Measurements from ENCODE around the gene RMND1. TPM values are rescaled to one million over a fixed set of nuclear protein-coding genes. Genes with fewer than 3 reads are reported as not detected.
A peak's percentile ranks its signal among the peaks of the same experiment; 100 is the strongest.

RMND1 gene
- total and polyA plus RNA-seq, 2 of the 13 experiments (the other 11 are each of a cell fraction or from before 2014, with no cell fraction given), result 34.0 to 72.5 TPM

DNA sequence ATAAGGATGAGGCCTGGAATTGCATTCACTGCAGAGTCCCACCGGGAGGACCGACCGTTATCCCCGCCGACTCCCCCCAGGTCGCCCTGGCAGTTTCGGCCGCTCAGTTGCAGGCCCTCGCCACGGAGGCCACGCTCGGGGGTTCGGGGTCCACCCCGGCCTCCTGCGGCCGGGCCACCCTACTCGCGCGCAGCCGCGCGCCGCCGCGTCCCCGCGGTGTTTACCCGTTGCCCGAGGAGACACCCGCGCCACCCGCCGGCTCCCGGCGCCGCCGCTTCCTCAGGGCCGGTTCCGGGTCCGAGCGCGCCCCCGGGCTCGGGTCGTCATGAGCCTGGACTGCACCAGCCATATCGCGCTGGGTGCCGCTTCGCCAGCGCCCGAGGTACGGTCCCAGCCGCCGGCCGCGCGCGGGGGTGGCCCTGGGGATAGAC is 41.9 kb upstream of the RMND1 start, which contains the start of gene CCDC170 (continued):
- TF ChIP-seq, protein P1, sequence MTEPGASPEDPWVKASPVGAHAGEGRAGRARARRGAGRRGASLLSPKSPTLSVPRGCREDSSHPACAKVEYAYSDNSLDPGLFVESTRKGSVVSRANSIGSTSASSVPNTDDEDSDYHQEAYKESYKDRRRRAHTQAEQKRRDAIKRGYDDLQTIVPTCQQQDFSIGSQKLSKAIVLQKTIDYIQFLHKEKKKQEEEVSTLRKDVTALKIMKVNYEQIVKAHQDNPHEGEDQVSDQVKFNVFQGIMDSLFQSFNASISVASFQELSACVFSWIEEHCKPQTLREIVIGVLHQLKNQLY (CRISPR knock-in tag; IDR thresholded peaks at IDR 0.05), result 0 out of 2 replicates have a peak, but pooled peaks have one; percentile 10
- TF ChIP-seq, protein P2, sequence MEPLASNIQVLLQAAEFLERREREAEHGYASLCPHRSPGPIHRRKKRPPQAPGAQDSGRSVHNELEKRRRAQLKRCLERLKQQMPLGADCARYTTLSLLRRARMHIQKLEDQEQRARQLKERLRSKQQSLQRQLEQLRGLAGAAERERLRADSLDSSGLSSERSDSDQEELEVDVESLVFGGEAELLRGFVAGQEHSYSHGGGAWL (CRISPR knock-in tag; IDR thresholded peaks at IDR 0.05), result peak; percentile 82; the same call in 1 of the 2 replicates
- TF ChIP-seq ZNF674 (CRISPR knock-in tag; IDR thresholded peaks at IDR 0.05; ENCODE audit: low read depth), result peak; percentile 42; the same call in 1 of the 2 replicates
- peak; percentile 85; the same call in 1 of the 2 replicates for TF ChIP-seq SIN3A (IDR thresholded peaks at IDR 0.05; ENCODE audit: borderline replicate concordance, low read depth, low read length)
- TF ChIP-seq, protein P3, sequence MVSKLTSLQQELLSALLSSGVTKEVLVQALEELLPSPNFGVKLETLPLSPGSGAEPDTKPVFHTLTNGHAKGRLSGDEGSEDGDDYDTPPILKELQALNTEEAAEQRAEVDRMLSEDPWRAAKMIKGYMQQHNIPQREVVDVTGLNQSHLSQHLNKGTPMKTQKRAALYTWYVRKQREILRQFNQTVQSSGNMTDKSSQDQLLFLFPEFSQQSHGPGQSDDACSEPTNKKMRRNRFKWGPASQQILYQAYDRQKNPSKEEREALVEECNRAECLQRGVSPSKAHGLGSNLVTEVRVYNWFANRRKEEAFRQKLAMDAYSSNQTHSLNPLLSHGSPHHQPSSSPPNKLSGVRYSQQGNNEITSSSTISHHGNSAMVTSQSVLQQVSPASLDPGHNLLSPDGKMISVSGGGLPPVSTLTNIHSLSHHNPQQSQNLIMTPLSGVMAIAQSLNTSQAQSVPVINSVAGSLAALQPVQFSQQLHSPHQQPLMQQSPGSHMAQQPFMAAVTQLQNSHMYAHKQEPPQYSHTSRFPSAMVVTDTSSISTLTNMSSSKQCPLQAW (CRISPR knock-in tag; IDR thresholded peaks at IDR 0.05), result 0 out of 2 replicates have a peak, but pooled peaks have one; percentile 10
- TF ChIP-seq, protein P4, sequence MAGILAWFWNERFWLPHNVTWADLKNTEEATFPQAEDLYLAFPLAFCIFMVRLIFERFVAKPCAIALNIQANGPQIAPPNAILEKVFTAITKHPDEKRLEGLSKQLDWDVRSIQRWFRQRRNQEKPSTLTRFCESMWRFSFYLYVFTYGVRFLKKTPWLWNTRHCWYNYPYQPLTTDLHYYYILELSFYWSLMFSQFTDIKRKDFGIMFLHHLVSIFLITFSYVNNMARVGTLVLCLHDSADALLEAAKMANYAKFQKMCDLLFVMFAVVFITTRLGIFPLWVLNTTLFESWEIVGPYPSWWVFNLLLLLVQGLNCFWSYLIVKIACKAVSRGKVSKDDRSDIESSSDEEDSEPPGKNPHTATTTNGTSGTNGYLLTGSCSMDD (CRISPR knock-in tag; IDR thresholded peaks at IDR 0.05), result no peak
- TF ChIP-seq AGO2 (optimal IDR thresholded peaks at IDR 0.05; ENCODE audit: low read depth, low read length), result peak; percentile 86
- TF ChIP-seq, protein P5, sequence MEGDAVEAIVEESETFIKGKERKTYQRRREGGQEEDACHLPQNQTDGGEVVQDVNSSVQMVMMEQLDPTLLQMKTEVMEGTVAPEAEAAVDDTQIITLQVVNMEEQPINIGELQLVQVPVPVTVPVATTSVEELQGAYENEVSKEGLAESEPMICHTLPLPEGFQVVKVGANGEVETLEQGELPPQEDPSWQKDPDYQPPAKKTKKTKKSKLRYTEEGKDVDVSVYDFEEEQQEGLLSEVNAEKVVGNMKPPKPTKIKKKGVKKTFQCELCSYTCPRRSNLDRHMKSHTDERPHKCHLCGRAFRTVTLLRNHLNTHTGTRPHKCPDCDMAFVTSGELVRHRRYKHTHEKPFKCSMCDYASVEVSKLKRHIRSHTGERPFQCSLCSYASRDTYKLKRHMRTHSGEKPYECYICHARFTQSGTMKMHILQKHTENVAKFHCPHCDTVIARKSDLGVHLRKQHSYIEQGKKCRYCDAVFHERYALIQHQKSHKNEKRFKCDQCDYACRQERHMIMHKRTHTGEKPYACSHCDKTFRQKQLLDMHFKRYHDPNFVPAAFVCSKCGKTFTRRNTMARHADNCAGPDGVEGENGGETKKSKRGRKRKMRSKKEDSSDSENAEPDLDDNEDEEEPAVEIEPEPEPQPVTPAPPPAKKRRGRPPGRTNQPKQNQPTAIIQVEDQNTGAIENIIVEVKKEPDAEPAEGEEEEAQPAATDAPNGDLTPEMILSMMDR (CRISPR knock-in tag; IDR thresholded peaks at IDR 0.05), result peak; percentile 34
- TF ChIP-seq ZBTB42 (CRISPR knock-in tag; IDR thresholded peaks at IDR 0.05), result peak; percentile 29; the same call in 1 of the 2 replicates
- TF ChIP-seq, protein P6, sequence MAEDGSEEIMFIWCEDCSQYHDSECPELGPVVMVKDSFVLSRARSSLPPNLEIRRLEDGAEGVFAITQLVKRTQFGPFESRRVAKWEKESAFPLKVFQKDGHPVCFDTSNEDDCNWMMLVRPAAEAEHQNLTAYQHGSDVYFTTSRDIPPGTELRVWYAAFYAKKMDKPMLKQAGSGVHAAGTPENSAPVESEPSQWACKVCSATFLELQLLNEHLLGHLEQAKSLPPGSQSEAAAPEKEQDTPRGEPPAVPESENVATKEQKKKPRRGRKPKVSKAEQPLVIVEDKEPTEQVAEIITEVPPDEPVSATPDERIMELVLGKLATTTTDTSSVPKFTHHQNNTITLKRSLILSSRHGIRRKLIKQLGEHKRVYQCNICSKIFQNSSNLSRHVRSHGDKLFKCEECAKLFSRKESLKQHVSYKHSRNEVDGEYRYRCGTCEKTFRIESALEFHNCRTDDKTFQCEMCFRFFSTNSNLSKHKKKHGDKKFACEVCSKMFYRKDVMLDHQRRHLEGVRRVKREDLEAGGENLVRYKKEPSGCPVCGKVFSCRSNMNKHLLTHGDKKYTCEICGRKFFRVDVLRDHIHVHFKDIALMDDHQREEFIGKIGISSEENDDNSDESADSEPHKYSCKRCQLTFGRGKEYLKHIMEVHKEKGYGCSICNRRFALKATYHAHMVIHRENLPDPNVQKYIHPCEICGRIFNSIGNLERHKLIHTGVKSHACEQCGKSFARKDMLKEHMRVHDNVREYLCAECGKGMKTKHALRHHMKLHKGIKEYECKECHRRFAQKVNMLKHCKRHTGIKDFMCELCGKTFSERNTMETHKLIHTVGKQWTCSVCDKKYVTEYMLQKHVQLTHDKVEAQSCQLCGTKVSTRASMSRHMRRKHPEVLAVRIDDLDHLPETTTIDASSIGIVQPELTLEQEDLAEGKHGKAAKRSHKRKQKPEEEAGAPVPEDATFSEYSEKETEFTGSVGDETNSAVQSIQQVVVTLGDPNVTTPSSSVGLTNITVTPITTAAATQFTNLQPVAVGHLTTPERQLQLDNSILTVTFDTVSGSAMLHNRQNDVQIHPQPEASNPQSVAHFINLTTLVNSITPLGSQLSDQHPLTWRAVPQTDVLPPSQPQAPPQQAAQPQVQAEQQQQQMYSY (CRISPR knock-in tag; IDR thresholded peaks at IDR 0.05), result peak; percentile 20; the same call in 1 of the 2 replicates
- TF ChIP-seq, protein P7, sequence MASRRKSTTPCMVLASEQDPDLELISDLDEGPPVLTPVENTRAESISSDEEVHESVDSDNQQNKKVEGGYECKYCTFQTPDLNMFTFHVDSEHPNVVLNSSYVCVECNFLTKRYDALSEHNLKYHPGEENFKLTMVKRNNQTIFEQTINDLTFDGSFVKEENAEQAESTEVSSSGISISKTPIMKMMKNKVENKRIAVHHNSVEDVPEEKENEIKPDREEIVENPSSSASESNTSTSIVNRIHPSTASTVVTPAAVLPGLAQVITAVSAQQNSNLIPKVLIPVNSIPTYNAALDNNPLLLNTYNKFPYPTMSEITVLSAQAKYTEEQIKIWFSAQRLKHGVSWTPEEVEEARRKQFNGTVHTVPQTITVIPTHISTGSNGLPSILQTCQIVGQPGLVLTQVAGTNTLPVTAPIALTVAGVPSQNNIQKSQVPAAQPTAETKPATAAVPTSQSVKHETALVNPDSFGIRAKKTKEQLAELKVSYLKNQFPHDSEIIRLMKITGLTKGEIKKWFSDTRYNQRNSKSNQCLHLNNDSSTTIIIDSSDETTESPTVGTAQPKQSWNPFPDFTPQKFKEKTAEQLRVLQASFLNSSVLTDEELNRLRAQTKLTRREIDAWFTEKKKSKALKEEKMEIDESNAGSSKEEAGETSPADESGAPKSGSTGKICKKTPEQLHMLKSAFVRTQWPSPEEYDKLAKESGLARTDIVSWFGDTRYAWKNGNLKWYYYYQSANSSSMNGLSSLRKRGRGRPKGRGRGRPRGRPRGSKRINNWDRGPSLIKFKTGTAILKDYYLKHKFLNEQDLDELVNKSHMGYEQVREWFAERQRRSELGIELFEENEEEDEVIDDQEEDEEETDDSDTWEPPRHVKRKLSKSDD (CRISPR knock-in tag; IDR thresholded peaks at IDR 0.05; ENCODE audit: low read depth), result peak; percentile 78; the same call in 1 of the 2 replicates
- 0 out of 2 replicates have a peak, but pooled peaks have one; percentile 5 for TF ChIP-seq ZNF337 (CRISPR knock-in tag; IDR thresholded peaks at IDR 0.05; ENCODE audit: borderline replicate concordance, low read depth)
- TF ChIP-seq PPARG (CRISPR knock-in tag; conservative IDR thresholded peaks at IDR 0.05), result 0 out of 2 replicates have a peak, but pooled peaks have one; percentile 2
- peak; percentile 30; the same call in 1 of the 2 replicates for TF ChIP-seq ZNF792 (CRISPR knock-in tag; IDR thresholded peaks at IDR 0.05)
- TF ChIP-seq ZNF879 (CRISPR knock-in tag; IDR thresholded peaks at IDR 0.05), result 0 out of 2 replicates have a peak, but pooled peaks have one; percentile 22
- 0 out of 2 replicates have a peak, but pooled peaks have one; percentile 19 for TF ChIP-seq ZNF746 (CRISPR knock-in tag; IDR thresholded peaks at IDR 0.05)

Measured in HepG2 (cell line).